HTERT RPE-1 (cell line): ENCODE measurements around the gene GLYATL1B.
"Not testable (repeated sequence)": the region's sequence is repeated elsewhere in the genome, so short reads cannot be mapped to it uniquely, and the experiment has no call there.

Experiments used
- in situ Hi-C: fragments of 300-500 bp; cut with MboI; formaldehyde crosslinking; loops from 4 replicates; pipeline ENCODE4 v1.14.3; 2020; ENCODE audit warnings: low sequenced_read_pairs

The GLYATL1B gene, protein sequence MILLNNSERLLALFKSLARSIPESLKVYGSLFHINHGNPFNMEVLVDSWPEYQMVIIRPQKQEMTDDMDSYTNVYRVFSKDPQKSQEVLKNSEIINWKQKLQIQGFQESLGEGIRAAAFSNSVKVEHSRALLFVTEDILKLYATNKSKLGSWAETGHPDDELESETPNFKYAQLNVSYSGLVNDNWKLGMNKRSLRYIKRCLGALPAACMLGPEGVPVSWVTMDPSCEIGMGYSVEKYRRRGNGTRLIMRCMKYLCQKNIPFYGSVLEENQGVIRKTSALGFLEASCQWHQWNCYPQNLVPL

DNA sequence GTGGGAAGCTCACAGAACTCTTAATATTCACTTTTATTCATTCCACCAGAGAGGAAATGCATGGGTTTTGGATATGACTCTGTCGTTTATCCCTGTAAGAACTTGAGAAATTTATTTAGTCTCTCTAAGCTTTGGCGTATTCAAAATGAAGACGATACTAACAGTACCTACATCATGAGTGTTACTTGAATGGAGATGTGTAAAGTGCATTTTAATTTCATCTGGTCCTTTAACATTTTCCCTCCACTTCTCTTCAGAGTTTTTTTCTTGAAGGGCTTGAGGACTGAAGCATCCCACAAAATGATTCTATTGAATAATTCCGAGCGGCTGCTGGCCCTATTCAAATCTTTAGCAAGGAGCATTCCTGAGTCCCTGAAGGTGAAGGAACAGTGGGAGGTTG, at the start of gene GLYATL1B:
Gene GLYATL1B (plus strand): TSS at position 301 of the 400 bp plus-strand sequence. CDS start 0 bp downstream, at position 301.
- in situ Hi-C loops, result not testable (repeated sequence)

DNA sequence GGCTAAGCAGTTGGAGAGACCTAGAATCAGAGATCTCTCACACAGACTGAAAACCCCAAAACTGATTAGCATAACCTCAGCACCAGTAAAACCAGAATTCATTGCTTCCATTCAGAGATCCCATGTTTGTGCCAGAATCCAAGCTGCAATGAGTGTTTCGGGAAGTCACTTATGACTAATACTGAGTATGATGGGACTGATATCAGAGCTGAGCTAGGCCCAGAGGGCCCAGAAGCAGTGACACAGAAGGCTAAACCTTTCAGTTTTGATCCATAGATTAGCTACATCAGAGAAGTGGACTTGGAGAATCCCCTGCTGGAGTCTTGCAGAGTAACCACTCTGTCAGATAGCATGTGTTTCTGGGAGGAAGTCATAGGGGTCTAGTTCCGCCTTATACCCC, 49.6 kb upstream of the GLYATL1B start:
- in situ Hi-C loops, result not testable (repeated sequence)

DNA sequence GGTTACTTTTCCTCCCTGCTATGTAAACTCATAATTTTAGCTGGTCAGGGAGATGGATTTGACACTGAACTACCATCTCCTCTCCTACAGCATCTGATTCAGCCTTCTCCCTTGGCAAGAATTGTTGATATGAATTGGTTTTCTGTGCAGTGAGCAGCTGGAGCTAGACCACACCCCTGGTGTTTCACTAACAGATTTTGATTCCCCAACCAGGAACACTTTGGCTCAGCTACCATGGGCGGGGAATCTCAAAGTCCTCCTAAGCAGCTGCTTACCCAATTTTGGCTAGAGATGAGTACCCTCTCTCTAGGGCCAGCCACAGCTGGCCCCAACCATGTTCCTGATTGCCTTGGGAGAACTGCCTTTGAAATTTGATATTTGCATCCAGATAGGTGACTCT, 48.7 kb upstream of the GLYATL1B start:
- in situ Hi-C loops, result not testable (repeated sequence)

DNA sequence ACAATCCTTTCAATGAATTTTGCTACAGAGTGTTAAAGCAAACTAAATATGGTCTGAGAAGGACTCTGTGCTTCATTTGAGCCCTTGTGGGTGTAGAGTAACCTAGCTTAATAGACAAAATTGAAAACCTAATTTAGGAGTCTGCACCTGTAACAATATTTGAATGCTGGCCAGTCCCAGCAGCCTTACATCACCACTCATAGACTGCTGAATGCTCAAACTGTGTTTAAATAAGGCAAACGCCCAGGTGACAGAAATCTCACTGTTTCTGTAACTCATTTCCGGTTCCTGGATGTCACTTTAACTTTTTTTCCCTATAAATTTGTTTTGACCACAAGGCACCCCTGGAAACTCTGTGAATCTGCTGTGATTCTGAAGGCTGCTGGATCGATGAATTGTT, 45.5 kb upstream of the GLYATL1B start:
- in situ Hi-C loops, result no loop called here

DNA sequence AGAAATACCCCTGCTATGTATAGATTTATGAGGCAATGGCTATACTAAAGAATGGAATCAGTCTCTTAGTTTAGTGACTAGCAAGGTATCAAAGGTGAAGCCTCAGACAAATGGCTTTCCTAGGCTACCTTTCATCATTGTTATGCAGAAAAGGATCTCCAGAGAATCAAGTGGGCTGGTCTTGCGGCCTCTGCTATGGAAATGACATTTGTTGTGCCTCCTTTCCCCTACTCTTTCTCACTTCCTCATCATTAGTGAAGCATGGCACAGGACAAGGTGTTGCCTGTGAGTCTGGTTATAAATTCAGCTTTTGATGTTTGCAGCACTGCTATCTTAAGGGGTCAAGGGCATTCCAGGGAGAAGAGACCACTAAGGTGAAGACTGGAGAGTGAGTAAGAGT, 34.7 kb upstream of the GLYATL1B start:
- in situ Hi-C loops, result not testable (repeated sequence)

GRCh38 chr11:59052355-59052754, 33.8 kb upstream of the GLYATL1B start:
- in situ Hi-C loops, result not testable (repeated sequence)

GRCh38 chr11:59053387-59053786, 32.7 kb upstream of the GLYATL1B start:
- in situ Hi-C loops, result no loop called here

DNA sequence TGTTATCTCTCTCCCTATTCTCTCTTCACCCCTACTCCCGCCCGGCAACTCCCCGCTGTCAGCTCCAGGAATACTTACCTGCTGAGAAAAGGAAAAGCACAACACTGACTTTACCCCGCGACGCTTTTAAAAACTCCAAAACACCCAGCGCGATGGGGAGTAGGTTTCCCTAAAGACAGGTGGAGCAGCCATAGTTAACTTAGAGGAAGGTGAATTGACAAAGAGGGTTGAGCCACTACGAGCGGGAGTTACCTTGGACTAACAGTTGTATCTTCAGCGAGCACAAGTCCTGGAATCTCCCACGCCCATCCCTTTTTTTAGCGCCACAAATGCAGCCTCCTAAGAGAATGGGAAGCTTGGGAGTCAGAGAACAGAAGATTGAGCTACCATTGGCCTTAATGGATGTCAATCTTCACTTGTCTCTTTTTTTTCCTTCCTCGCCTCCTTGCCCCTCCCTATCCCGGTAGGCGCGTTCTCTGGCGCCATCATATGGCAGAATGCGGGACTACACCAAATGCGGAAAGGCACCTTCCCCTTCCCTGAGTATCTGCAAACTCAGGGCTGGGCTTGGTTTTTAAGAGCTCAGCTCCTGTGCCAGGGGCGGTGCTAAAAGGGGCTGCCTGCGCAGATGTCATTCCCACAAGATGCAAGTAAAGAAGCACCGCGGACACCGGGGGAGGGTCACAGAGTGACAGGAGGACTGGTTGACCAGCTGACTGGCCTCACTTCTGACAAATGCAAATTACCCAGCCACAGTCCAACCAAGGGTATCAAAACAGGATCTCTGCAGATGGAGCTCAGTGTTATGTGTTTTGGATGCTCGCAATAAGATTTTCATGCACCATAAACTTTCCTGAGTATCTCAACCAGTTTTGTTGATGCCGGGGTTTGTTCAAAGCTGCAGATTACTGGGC, 27.7 kb upstream of the GLYATL1B start:
- in situ Hi-C loops, result not testable (repeated sequence)

DNA sequence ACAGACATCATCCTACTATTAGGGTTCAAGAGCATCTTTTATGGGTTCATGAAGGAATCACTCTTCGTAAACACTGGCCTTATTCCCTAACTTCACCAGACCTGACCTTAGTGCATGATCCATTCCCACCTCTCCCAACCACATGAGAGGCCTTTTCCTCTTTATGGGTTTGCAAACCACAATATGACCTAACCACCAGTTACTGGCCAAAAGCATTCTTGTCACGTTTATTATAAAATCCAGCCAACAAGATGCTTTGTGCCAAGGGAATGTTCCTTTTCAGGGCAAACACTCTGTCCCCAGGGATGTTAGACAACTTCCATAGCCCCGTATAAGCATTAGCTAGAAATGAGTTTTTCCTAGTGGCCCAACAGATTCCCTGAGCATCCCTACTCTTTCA, 26.0 kb upstream of the GLYATL1B start:
- in situ Hi-C loops, result not testable (repeated sequence)

DNA sequence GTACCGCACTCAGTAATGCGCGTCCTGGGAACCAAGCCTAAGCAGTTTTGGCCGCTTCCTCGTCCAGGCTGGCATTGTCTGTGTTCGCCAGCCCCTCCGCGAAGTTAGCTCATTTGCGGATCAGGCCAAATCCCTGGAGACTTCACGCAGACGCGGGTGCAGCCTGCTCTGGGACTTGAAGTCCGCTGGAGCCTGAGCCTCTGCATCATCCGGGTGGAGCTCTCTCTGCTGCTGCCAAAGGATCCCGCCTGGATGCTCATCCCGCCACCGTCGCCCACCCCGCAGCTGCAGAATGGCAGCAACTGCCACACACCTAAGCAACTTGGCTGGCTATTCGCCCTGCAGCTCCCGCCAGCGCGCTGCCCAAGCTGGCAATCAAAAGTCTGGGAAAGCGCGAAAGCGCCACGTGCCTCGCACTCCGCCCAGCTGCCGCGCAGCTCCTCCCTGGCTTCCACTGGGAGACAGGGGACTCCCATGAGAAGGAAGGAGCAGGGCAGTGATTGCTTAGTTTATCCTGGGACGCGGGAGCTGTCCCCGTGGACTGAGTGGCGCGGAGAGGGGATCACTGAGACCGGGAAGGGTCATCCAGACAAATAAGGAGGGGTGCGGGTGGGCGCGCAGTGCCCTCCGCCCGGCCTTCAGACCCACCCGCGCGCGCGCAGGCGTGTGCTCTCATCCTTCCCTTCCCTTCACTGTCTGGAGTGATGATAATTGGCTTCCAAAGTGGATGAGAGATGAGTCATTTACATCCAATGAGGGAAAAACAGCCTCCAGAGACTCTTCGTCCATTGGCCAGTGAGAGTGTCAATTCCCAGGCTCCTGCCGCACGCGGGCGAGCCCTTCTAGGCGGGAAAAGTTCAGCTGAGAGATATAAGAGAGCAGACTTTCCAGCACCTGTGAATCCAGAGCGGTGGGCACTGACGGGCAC, 23.2 kb upstream of the GLYATL1B start:
- in situ Hi-C loops, result no loop called here

GRCh38 chr11:59063996-59064727, 21.9 kb upstream of the GLYATL1B start:
- in situ Hi-C loops, result not testable (repeated sequence)

- in situ Hi-C loops, result no loop called here
These were observed 17.0 kb upstream of the GLYATL1B start for GRCh38 chr11:59069087-59069486.

DNA sequence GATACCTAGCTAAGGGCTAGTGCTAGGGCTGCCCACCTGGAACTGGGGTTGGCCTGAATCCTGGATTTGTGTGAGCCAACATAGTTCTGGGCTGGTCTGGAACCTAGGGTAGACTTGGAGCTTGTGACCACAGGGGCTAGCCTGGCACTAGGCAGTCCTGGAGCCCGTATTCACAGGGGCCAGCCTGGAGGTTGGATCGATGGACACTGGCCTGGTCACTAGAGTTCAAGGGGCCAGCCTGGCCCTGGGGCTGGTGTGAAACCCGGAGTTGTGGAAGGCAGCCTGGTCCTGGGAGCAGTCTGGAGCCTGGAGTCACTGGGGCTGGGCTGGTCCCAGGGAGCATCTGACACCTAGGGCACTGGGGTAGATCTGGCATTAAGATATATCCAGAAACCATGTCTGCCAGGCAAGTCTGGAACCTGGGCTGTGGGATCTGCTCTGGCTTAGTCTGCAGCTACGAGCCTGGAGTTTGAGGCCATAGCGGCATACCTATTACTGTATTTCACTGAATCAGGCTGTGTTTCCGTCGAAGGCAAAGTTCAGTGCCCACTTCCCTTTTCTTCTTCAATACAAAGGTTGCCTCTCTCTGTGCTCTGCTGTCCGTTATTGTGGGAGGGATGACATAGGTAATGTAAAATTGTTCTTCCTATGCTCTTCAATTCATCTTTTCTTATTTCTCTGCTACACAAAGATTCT, 9.1 kb upstream of the GLYATL1B start:
- in situ Hi-C loops, result no loop called here

DNA sequence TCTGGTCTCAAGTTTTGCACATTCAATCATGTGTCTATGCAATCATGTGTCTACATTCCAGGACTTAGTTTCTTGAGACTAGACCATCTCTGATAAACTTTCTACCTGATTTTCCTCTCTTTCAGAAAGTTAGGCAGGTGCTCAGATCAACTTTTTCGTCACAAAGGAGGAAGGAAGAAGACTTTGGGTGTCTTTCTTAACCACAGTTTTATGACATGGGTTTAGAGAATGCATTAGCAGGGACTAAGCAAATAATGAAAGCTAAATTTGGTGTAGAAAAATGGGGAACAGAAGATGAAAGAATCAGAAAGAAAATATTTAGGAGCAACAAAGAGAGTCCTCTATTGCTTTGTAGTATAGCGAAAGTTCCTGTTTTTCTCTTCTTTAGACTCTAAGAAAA, 7.7 kb upstream of the GLYATL1B start:
- in situ Hi-C loops, result no loop called here

- in situ Hi-C loops, result no loop called here
These were observed 7.0 kb upstream of the GLYATL1B start for GRCh38 chr11:59079086-59079485.

DNA sequence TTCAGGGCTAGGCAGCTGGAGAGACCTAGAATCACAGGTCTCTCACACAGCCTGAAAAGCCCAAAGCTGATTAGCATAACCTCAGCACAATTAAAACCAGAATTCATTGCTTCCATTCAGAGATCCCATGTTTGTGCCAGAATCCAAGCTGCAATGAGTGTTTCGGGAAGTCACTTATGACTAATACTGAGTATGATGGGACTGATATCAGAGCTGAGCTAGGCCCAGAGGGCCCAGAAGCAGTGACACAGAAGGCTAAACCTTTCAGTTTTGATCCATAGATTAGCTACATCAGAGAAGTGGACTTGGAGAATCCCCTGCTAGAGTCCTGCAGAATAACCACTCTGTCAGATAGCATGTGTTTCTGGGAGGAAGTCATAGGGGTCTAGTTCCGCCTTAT, 5.7 kb upstream of the GLYATL1B start:
- in situ Hi-C loops, result not testable (repeated sequence)

- in situ Hi-C loops, result not testable (repeated sequence)
These were observed 4.6 kb upstream of the GLYATL1B start for GRCh38 chr11:59081430-59082020.

DNA sequence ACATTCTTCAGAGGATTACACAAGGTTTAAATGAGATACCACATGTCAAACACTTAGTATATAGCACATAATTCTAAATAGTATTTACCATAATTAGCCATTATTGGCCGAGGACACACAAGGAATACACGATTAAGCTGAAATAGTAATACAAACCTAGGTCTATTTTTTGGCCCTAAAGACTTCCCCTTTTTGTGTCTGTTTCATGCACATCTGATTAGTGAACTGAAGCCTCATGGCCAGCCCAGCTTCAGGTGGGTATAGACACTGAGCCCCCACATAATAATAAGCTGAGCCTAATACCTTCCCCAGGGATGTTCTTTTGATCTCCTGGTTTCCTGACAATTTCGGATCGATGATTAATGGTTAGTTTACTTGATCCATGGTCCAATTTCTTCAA, 2.1 kb downstream of the GLYATL1B start:
- in situ Hi-C loops, result no loop called here

DNA sequence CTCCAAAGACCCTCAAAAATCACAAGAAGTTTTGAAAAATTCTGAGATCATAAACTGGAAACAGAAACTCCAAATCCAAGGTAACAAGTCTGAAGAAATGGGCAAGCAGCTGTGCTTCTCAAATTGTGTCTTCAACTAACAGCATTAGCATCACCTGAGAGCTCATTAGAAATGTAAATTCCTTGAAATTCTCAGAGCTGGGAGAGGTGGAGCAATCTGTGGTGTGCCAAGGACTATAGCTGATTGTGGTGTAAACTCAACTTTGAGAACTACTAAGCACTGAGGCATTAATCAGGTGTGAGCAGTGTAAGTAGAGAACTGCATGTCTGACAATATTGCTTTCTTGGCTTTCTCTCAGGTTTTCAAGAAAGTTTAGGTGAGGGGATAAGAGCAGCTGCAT, 7.5 kb downstream of the GLYATL1B start:
- in situ Hi-C loops, result not testable (repeated sequence)
